ENCODE results near the gene PHEX.

- TF ChIP-seq CTCF (IDR thresholded peaks at IDR 0.05; ENCODE audit: borderline replicate concordance, extremely low read depth, low read length, poor library complexity, severe bottlenecking): no peak
- TF ChIP-seq EZH2 (IDR thresholded peaks at IDR 0.05; ENCODE audit: borderline replicate concordance, low read depth, low read length, severe bottlenecking): no peak
Observed at GRCh38 chrX:21986596-21986995, 45.5 kb upstream of the PHEX start.
